Peyer's patch (tissue), 4 donors: ENCODE results near the gene RNASE8. TPM values are rescaled to one million over a fixed set of nuclear protein-coding genes. Genes with fewer than 3 reads are reported as not detected.

Experiments used
- DNase-seq, 3 donors: peaks; one replicate each; pipeline ENCODE4 v3.0.0-alpha.2; 2017 to 2019
- H3K27ac ChIP-seq, 4 donors: fragments of 200-600 bp; sonication (generic); one replicate each; pipeline ENCODE4 v1.5.1; 2016 to 2019
- H3K27me3 ChIP-seq, 2 donors: fragments of 200-600 bp; sonication (generic); one replicate each; pipeline ENCODE4 v1.5.1; 2019
- H3K36me3 ChIP-seq, 3 donors: fragments of 200-600 bp; sonication (generic); one replicate each; pipeline ENCODE4 v1.5.1; 2016 to 2019
- H3K4me1 ChIP-seq, 4 donors: fragments of 200-600 bp; sonication (generic); one replicate each; pipeline ENCODE4 v1.5.1; 2016 to 2019
- H3K4me3 ChIP-seq, 4 donors: fragments of 200-600 bp; sonication (generic); 1 replicate in 3 of 4; 2 replicates in 1 of 4; pipeline ENCODE4 v1.5.1; 2016 to 2019; ENCODE audit warnings: mild to moderate bottlenecking in 1 of 4
- H3K9me3 ChIP-seq, 4 donors: fragments of 200-600 bp; sonication (generic); one replicate each; pipeline ENCODE4 v1.5.1; 2016 to 2019; ENCODE audit warnings: mild to moderate bottlenecking in 1 of 4
- CTCF ChIP-seq, 6 experiments: fragments of 450-650 bp in 4 of 6; fragments of 200-600 bp in 2 of 6; sonication (generic) in 1 of 6; IDR thresholded peaks; one replicate each; pipeline ENCODE4 v1.5.1; 2017 to 2019; ENCODE audit warnings: antibody characterized with exemption in 6 of 6, mild to moderate bottlenecking in 3 of 6, moderate library complexity in 1 of 6
- POLR2A ChIP-seq, 2 donors: fragments of 450-650 bp; IDR thresholded peaks; one replicate each; pipeline ENCODE4 v1.5.1; 2017; ENCODE audit warnings: antibody characterized with exemption in 2 of 2, mild to moderate bottlenecking in 2 of 2, moderate library complexity in 2 of 2
- total RNA-seq, 4 donors: library from RNA; depleted of rRNA; stranded (reverse); fragments of >200 nt; gene quantifications; one replicate each; pipeline ENCODE4 v1.1.0, GENCODE V29; 2016

Gene RNASE8
- total RNA-seq, 4 donors from 2014 or later: not detected

GRCh38 chr14:21042918-21043317, 14.7 kb upstream of the RNASE8 start:
- Histone ChIP-seq H3K27ac (no peak overlapping the region), H3K4me3 (no peak overlapping the region), H3K9me3 (no peaks in the 10 kb centered on the region), H3K27me3 (no peaks in the 10 kb centered on the region), H3K4me1 (peaks cover 0 to 31% (median 3%) of the 10 kb centered on the region in 4 donors), H3K36me3 (no peaks in the 10 kb centered on the region)
- no peak for DNase-seq
- TF ChIP-seq POLR2A (IDR thresholded peaks at IDR 0.05) (no peak), CTCF (IDR thresholded peaks at IDR 0.05) (no peak)

- no peak overlapping the region for H3K27ac ChIP-seq
Measured at GRCh38 chr14:21043387-21043973, 14.1 kb upstream of the RNASE8 start.

GRCh38 chr14:21043974-21044618, 13.5 kb upstream of the RNASE8 start:
- TF ChIP-seq CTCF (IDR thresholded peaks at IDR 0.05) (no peak), POLR2A (IDR thresholded peaks at IDR 0.05) (no peak)
- no peaks in the 10 kb centered on the region for H3K9me3 ChIP-seq
- no peak for DNase-seq
- peaks cover 0 to 19% (median 3%) of the 10 kb centered on the region in 4 donors for H3K4me1 ChIP-seq
- H3K4me3 ChIP-seq: no peak overlapping the region
- no peaks in the 10 kb centered on the region for H3K27me3 ChIP-seq
- H3K36me3 ChIP-seq: no peaks in the 10 kb centered on the region
- H3K27ac ChIP-seq: peak overlapping the region in 1 of 4 donors; percentile 3

More at GRCh38 chr14:21043387-21043973, 14.1 kb upstream of the RNASE8 start:
- Histone ChIP-seq H3K27me3 (no peaks in the 10 kb centered on the region), H3K4me3 (no peak overlapping the region), H3K4me1 (peaks cover 0 to 25% (median 3%) of the 10 kb centered on the region in 4 donors), H3K36me3 (no peaks in the 10 kb centered on the region), H3K9me3 (no peaks in the 10 kb centered on the region)
- no peak for TF ChIP-seq POLR2A (IDR thresholded peaks at IDR 0.05)
- TF ChIP-seq CTCF (IDR thresholded peaks at IDR 0.05): no peak
- DNase-seq: no peak

GRCh38 chr14:21047378-21047781, 10.2 kb upstream of the RNASE8 start:
- no peak for DNase-seq
- Histone ChIP-seq H3K36me3 (no peaks in the 10 kb centered on the region), H3K27ac (no peak overlapping the region), H3K27me3 (no peaks in the 10 kb centered on the region), H3K9me3 (no peaks in the 10 kb centered on the region), H3K4me3 (no peak overlapping the region), H3K4me1 (peaks cover 0 to 9% (median 3%) of the 10 kb centered on the region in 4 donors)
- TF ChIP-seq CTCF (IDR thresholded peaks at IDR 0.05): no peak
- no peak for TF ChIP-seq POLR2A (IDR thresholded peaks at IDR 0.05)

GRCh38 chr14:21048638-21049037, 9.0 kb upstream of the RNASE8 start:
- Histone ChIP-seq H3K9me3 (no peaks in the 10 kb centered on the region), H3K36me3 (no peaks in the 10 kb centered on the region), H3K4me3 (no peak overlapping the region), H3K4me1 (peaks cover 0 to 4% (median under 1%) of the 10 kb centered on the region in 4 donors), H3K27ac (no peak overlapping the region), H3K27me3 (no peaks in the 10 kb centered on the region)
- no peak for DNase-seq
- TF ChIP-seq CTCF (IDR thresholded peaks at IDR 0.05) (no peak), POLR2A (IDR thresholded peaks at IDR 0.05) (no peak)
